Sigmoid colon (tissue), 7 donors: Measurements from ENCODE around the gene ZSCAN1. TPM values are rescaled to one million over a fixed set of nuclear protein-coding genes. Genes with fewer than 3 reads are reported as not detected.

Experiments used
- DNase-seq: peaks from one replicate; pipeline ENCODE4 v3.0.0-alpha.2; 2019
- H3K27ac ChIP-seq, 4 donors: fragments of 200-600 bp; sonication (generic); one replicate each; pipeline ENCODE4 v1.5.1; 2016 to 2019; ENCODE audit warnings: mild to moderate bottlenecking in 1 of 4
- H3K27me3 ChIP-seq, 3 donors: fragments of 200-600 bp; sonication (generic); one replicate each; pipeline ENCODE4 v1.5.1; 2019; ENCODE audit warnings: mild to moderate bottlenecking in 1 of 3
- H3K36me3 ChIP-seq, 4 donors: fragments of 200-600 bp; sonication (generic); one replicate each; pipeline ENCODE4 v1.5.1; 2016 to 2019
- H3K4me1 ChIP-seq, 4 donors: fragments of 200-600 bp; sonication (generic); one replicate each; pipeline ENCODE4 v1.5.1; 2017 to 2019
- H3K4me3 ChIP-seq, 4 donors: fragments of 200-600 bp; sonication (generic); one replicate each; pipeline ENCODE4 v1.5.1; 2017 to 2019; ENCODE audit warnings: mild to moderate bottlenecking in 2 of 4, moderate library complexity in 1 of 4
- H3K9me3 ChIP-seq, 4 donors: fragments of 200-600 bp in 3 of 4; sonication (generic) in 3 of 4; one replicate each; pipeline versions ENCODE4 v1.5.1 to v1.6.1; 2013 to 2019
- CTCF ChIP-seq, 4 experiments: fragments of 450-650 bp in 3 of 4; fragments of 200-600 bp in 1 of 4; IDR thresholded peaks; one replicate each; pipeline ENCODE4 v1.5.1; 2016 to 2019; ENCODE audit warnings: antibody characterized with exemption in 4 of 4, mild to moderate bottlenecking in 3 of 4, moderate library complexity in 2 of 4
- EP300 ChIP-seq, 4 donors: sonication (generic); formaldehyde crosslinking; IDR thresholded peaks; one replicate each; pipeline ENCODE4 v1.6.1; 2017; ENCODE audit warnings: antibody characterized with exemption in 4 of 4
- POLR2A ChIP-seq, 2 donors: fragments of 450-650 bp; IDR thresholded peaks; one replicate each; pipeline ENCODE4 v1.6.1; 2016; ENCODE audit warnings: antibody characterized with exemption in 2 of 2, mild to moderate bottlenecking in 2 of 2, moderate library complexity in 2 of 2
- POLR2AphosphoS5 ChIP-seq, 4 donors: sonication (generic); formaldehyde crosslinking; IDR thresholded peaks; one replicate each; pipeline ENCODE4 v1.6.1; 2017; ENCODE audit warnings: antibody characterized with exemption in 4 of 4
- WGBS, 2 donors: extraction: QIAGEN DNeasy Blood & Tissue Kit; methylation state at CpG; one replicate each; pipeline ENCODE4 v1.1.7; 2013; 5-methylcytosine and 5-hydroxymethylcytosine counted together
- intact Hi-C: fragments of 100-400 bp; cut with DNase I; formaldehyde crosslinking; loops from one replicate; pipeline ENCODE4 v1.15.1; 2023
- polyA plus RNA-seq, 3 donors: library from polyadenylated mRNA; stranded (reverse); fragments of 200-250 nt; gene quantifications; one replicate each; pipeline ENCODE4 v1.2.3, GENCODE V29; 2013
- total RNA-seq, 4 donors: library from RNA; depleted of rRNA; stranded (reverse); fragments of >200 nt; gene quantifications; one replicate each; pipeline ENCODE4 v1.1.0, GENCODE V29; 2016
- donor health status: healthy with polysubstance abuse.
- donor health status: Bipolar disorder and iron deficiency.
- donor health status: healthy.

The ZSCAN1 gene
- total and polyA plus RNA-seq, 7 donors = 0.10 TPM; not detected in 6

- Histone ChIP-seq H3K9me3 (peaks cover 10 to 47% (median 22%) of the 10 kb centered on the region in 4 donors), H3K4me3 (peak overlapping the region in 3 of 4 donors; percentile 27 to 52 (median 28)), H3K27me3 (no peaks in the 10 kb centered on the region), H3K36me3 (peaks cover 0 to 26% (median 5%) of the 10 kb centered on the region in 4 donors), H3K27ac (peak overlapping the region; percentile 19 to 85 (median 58)), H3K4me1 (peaks cover 0 to 14% (median 0%) of the 10 kb centered on the region in 4 donors)
- WGBS, 2 donors = 6 to 24% methylated on average over 41 of the region's 41 CpGs
- DNase-seq = peak; percentile 89
- intact Hi-C loops = no loop called here
- TF ChIP-seq CTCF (IDR thresholded peaks at IDR 0.05) (no peak), POLR2A (IDR thresholded peaks at IDR 0.05) (no peak), POLR2AphosphoS5 (IDR thresholded peaks at IDR 0.05) (peak; percentile 19 to 78 (median 35)), EP300 (IDR thresholded peaks at IDR 0.05) (no peak)
These were observed 24.0 kb upstream of the ZSCAN1 start for GRCh38 chr19:58009666-58010301.

- Histone ChIP-seq H3K27me3 (no peaks in the 10 kb centered on the region), H3K4me1 (peaks cover 0 to 14% (median 0%) of the 10 kb centered on the region in 4 donors), H3K36me3 (peaks cover 0 to 19% (median 2%) of the 10 kb centered on the region in 4 donors), H3K9me3 (peaks cover 8 to 47% (median 21%) of the 10 kb centered on the region in 4 donors), H3K4me3 (peak overlapping the region in 1 of 4 donors; percentile 52), H3K27ac (peak overlapping the region in 2 of 4 donors; percentile 80 to 85)
- DNase-seq = no peak
- intact Hi-C loops = no loop called here
- WGBS, 2 donors = 69 to 94% methylated on average over 22 of the region's 22 CpGs
- TF ChIP-seq CTCF (IDR thresholded peaks at IDR 0.05) (no peak), EP300 (IDR thresholded peaks at IDR 0.05) (no peak), POLR2AphosphoS5 (IDR thresholded peaks at IDR 0.05) (no peak), POLR2A (IDR thresholded peaks at IDR 0.05) (no peak)
These were observed 23.3 kb upstream of the ZSCAN1 start for GRCh38 chr19:58010507-58010906.

- peaks cover 0 to 12% (median 0%) of the 10 kb centered on the region in 4 donors for H3K4me1 ChIP-seq
- no peak for DNase-seq
- no peak overlapping the region for H3K27ac ChIP-seq
- WGBS, 2 donors = 51 to 52% methylated on average over 5 of the region's 5 CpGs
- no peaks in the 10 kb centered on the region for H3K27me3 ChIP-seq
- H3K4me3 ChIP-seq = no peak overlapping the region
- peaks cover 3 to 24% (median 6%) of the 10 kb centered on the region in 4 donors for H3K9me3 ChIP-seq
- H3K36me3 ChIP-seq = no peaks in the 10 kb centered on the region
- TF ChIP-seq POLR2A (IDR thresholded peaks at IDR 0.05) = no peak
- TF ChIP-seq EP300 (IDR thresholded peaks at IDR 0.05) = no peak
- no peak for TF ChIP-seq POLR2AphosphoS5 (IDR thresholded peaks at IDR 0.05)
- no peak for TF ChIP-seq CTCF (IDR thresholded peaks at IDR 0.05)
- intact Hi-C loops = no loop called here
These were observed 19.7 kb upstream of the ZSCAN1 start for GRCh38 chr19:58014141-58014540.

- intact Hi-C loops = no loop called here
These were observed 13.7 kb upstream of the ZSCAN1 start for GRCh38 chr19:58020129-58020528.

More at GRCh38 chr19:58020129-58020528, 13.7 kb upstream of the ZSCAN1 start:
- no peaks in the 10 kb centered on the region for H3K4me1 ChIP-seq
- TF ChIP-seq CTCF (IDR thresholded peaks at IDR 0.05) (no peak), POLR2A (IDR thresholded peaks at IDR 0.05) (no peak), EP300 (IDR thresholded peaks at IDR 0.05) (no peak), POLR2AphosphoS5 (IDR thresholded peaks at IDR 0.05) (no peak)
- no peaks in the 10 kb centered on the region for H3K9me3 ChIP-seq
- DNase-seq = no peak
- H3K36me3 ChIP-seq = no peaks in the 10 kb centered on the region
- H3K27me3 ChIP-seq = no peaks in the 10 kb centered on the region
- H3K27ac ChIP-seq = no peak overlapping the region
- 78 to 81% methylated on average over 7 of the region's 7 CpGs for WGBS, 2 donors
- H3K4me3 ChIP-seq = no peak overlapping the region
